Measurements from ENCODE around the gene TAF11L14. TPM values are rescaled to one million over a fixed set of nuclear protein-coding genes. Genes with fewer than 3 reads are reported as not detected.
"Not testable (repeated sequence)": the region's sequence is repeated elsewhere in the genome, so short reads cannot be mapped to it uniquely, and the experiment has no call there.

Gene TAF11L14
- total RNA-seq (2014; rRNA removed; shearing (Covaris generic); ENCODE audit: low replicate concordance): not detected in 2 replicates

GRCh38 chr5:17634160-17634559 is at the start of gene TAF11L14:
TAF11L14 (plus strand) TSS chr5:17634460.
- DNase-seq (ENCODE audit: low read depth): no peak
- in situ Hi-C loops (cut with HindIII; ENCODE audit: low pct_unique_long_range_greater_than_20kb, low sequenced_read_pairs): no loop called here

GRCh38 chr5:17585658-17586057 is 48.6 kb upstream of the TAF11L14 start, which contains the start of gene TAF11L7:
TAF11L7 (minus strand) TSS chr5:17585758.
- in situ Hi-C loops (cut with HindIII; ENCODE audit: low pct_unique_long_range_greater_than_20kb, low sequenced_read_pairs); DNase-seq (ENCODE audit: low read depth): not testable (repeated sequence)

- in situ Hi-C loops (cut with HindIII; ENCODE audit: low pct_unique_long_range_greater_than_20kb, low sequenced_read_pairs); DNase-seq (ENCODE audit: low read depth): not testable (repeated sequence)
Measured at GRCh38 chr5:17590860-17591259, 43.4 kb upstream of the TAF11L14 start, which contains the start of gene TAF11L8. TAF11L8 (minus strand) TSS chr5:17590960.

- in situ Hi-C loops (cut with HindIII; ENCODE audit: low pct_unique_long_range_greater_than_20kb, low sequenced_read_pairs); DNase-seq (ENCODE audit: low read depth): not testable (repeated sequence)
Measured at GRCh38 chr5:17594255-17594654, 40.0 kb upstream of the TAF11L14 start, which contains the start of gene TAF11L9. TAF11L9 (minus strand) TSS chr5:17594394.

GRCh38 chr5:17597728-17598127 is 36.5 kb upstream of the TAF11L14 start, which contains the start of gene TAF11L10:
TAF11L10 (minus strand) TSS chr5:17597828.
- in situ Hi-C loops (cut with HindIII; ENCODE audit: low pct_unique_long_range_greater_than_20kb, low sequenced_read_pairs): not testable (repeated sequence)

GRCh38 chr5:17603880-17604279 is 30.4 kb upstream of the TAF11L14 start, which contains the start of gene TAF11L11:
TAF11L11 (plus strand) TSS chr5:17604183.
- DNase-seq (ENCODE audit: low read depth); in situ Hi-C loops (cut with HindIII; ENCODE audit: low pct_unique_long_range_greater_than_20kb, low sequenced_read_pairs): not testable (repeated sequence)

More at GRCh38 chr5:17597728-17598127, 36.5 kb upstream of the TAF11L14 start, which contains the start of gene TAF11L10:
- DNase-seq (ENCODE audit: low read depth): not testable (repeated sequence)

- no peak for DNase-seq (ENCODE audit: low read depth)
- in situ Hi-C loops (cut with HindIII; ENCODE audit: low pct_unique_long_range_greater_than_20kb, low sequenced_read_pairs): no loop called here
Measured at GRCh38 chr5:17604951-17605350, 29.3 kb upstream of the TAF11L14 start.

- in situ Hi-C loops (cut with HindIII; ENCODE audit: low pct_unique_long_range_greater_than_20kb, low sequenced_read_pairs): not testable (repeated sequence)
Measured at GRCh38 chr5:17607461-17607860, 26.8 kb upstream of the TAF11L14 start.

GRCh38 chr5:17610092-17610491 is 24.2 kb upstream of the TAF11L14 start, which contains the start of gene TAF11L12:
TAF11L12 (plus strand) TSS chr5:17610392.
- DNase-seq (ENCODE audit: low read depth); in situ Hi-C loops (cut with HindIII; ENCODE audit: low pct_unique_long_range_greater_than_20kb, low sequenced_read_pairs): not testable (repeated sequence)

More at GRCh38 chr5:17607461-17607860, 26.8 kb upstream of the TAF11L14 start:
- not testable (repeated sequence) for DNase-seq (ENCODE audit: low read depth)

GRCh38 chr5:17614872-17615605 is 19.2 kb upstream of the TAF11L14 start:
- no peak for DNase-seq (ENCODE audit: low read depth)
- in situ Hi-C loops (cut with HindIII; ENCODE audit: low pct_unique_long_range_greater_than_20kb, low sequenced_read_pairs): no loop called here

GRCh38 chr5:17619354-17619753 is 14.9 kb upstream of the TAF11L14 start:
- in situ Hi-C loops (cut with HindIII; ENCODE audit: low pct_unique_long_range_greater_than_20kb, low sequenced_read_pairs): no loop called here

GRCh38 chr5:17620627-17621026 is 13.6 kb upstream of the TAF11L14 start:
- no peak for DNase-seq (ENCODE audit: low read depth)
- in situ Hi-C loops (cut with HindIII; ENCODE audit: low pct_unique_long_range_greater_than_20kb, low sequenced_read_pairs): no loop called here

More at GRCh38 chr5:17619354-17619753, 14.9 kb upstream of the TAF11L14 start:
- no peak for DNase-seq (ENCODE audit: low read depth)

GRCh38 chr5:17625686-17626085 is 8.6 kb upstream of the TAF11L14 start:
- in situ Hi-C loops (cut with HindIII; ENCODE audit: low pct_unique_long_range_greater_than_20kb, low sequenced_read_pairs): no loop called here
- DNase-seq (ENCODE audit: low read depth): no peak

- DNase-seq (ENCODE audit: low read depth); in situ Hi-C loops (cut with HindIII; ENCODE audit: low pct_unique_long_range_greater_than_20kb, low sequenced_read_pairs): not testable (repeated sequence)
Measured at GRCh38 chr5:17631788-17632187, 2.5 kb upstream of the TAF11L14 start, which contains the start of gene TAF11L13. TAF11L13 (plus strand) TSS chr5:17632088.

- in situ Hi-C loops (cut with HindIII; ENCODE audit: low pct_unique_long_range_greater_than_20kb, low sequenced_read_pairs); DNase-seq (ENCODE audit: low read depth): not testable (repeated sequence)
Measured at GRCh38 chr5:17649232-17649631, 15.0 kb downstream of the TAF11L14 start.

- in situ Hi-C loops (cut with HindIII; ENCODE audit: low pct_unique_long_range_greater_than_20kb, low sequenced_read_pairs); DNase-seq (ENCODE audit: low read depth): not testable (repeated sequence)
Measured at GRCh38 chr5:17655201-17655759, 21.0 kb downstream of the TAF11L14 start.

GRCh38 chr5:17655921-17656320 is 21.7 kb downstream of the TAF11L14 start:
- no peak for DNase-seq (ENCODE audit: low read depth)
- in situ Hi-C loops (cut with HindIII; ENCODE audit: low pct_unique_long_range_greater_than_20kb, low sequenced_read_pairs): no loop called here

GRCh38 chr5:17663182-17663581 is 28.9 kb downstream of the TAF11L14 start:
- in situ Hi-C loops (cut with HindIII; ENCODE audit: low pct_unique_long_range_greater_than_20kb, low sequenced_read_pairs): no loop called here
- no peak for DNase-seq (ENCODE audit: low read depth)

- no peak for DNase-seq (ENCODE audit: low read depth)
- in situ Hi-C loops (cut with HindIII; ENCODE audit: low pct_unique_long_range_greater_than_20kb, low sequenced_read_pairs): no loop called here
Measured at GRCh38 chr5:17665836-17666235, 31.6 kb downstream of the TAF11L14 start.

All from Caki2 (cell line).